NCI-H82 (cell line): ENCODE measurements around the gene ZNF534.
"Not testable (repeated sequence)": the region's sequence is repeated elsewhere in the genome, so short reads cannot be mapped to it uniquely, and the experiment has no call there.

Experiments used
- DNase-seq: peaks from one replicate; lab custom pipeline; 2025; lab: John Stamatoyannopoulos, UW

Gene ZNF534

GRCh38 chr19:52498571-52498970, 69.6 kb downstream of the ZNF534 start:
- no peak for DNase-seq

DNA sequence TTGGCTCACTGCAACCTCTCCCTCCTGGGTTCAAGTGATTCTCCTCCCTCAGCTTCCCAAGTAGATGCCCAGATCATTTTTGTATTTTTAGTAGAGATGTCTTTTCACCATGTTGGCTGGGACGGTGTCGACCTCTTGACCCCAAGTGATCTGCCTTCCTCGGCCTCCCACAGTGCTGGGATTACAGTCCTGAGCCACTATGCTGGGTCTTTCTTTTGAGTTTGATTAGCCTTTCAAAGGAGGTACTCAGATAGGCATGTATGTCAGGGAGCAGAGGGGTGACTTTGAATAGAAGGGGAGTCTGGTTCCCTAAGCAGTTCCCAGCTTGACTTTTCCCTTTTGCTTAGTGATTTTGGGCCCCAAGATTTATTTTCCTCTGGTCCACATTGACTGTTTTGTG, 71.5 kb downstream of the ZNF534 start:
- not testable (repeated sequence) for DNase-seq

GRCh38 chr19:52500991-52501390, 72.0 kb downstream of the ZNF534 start:
- DNase-seq = not testable (repeated sequence)
